K562 (cell line): ENCODE results near the gene SVOP. TPM values are rescaled to one million over a fixed set of nuclear protein-coding genes. Genes with fewer than 3 reads are reported as not detected.

Source experiments
- CCNT2 ChIP-seq: IDR thresholded peaks from 2 replicates; pipeline ENCODE4 v1.6.1; 2011; ENCODE audit warnings: borderline replicate concordance, low read depth, mild to moderate bottlenecking, moderate library complexity, mixed read lengths, low read length; ENCODE audit not compliant: insufficient read length; ENCODE audit errors: extremely low read depth
- CHAMP1 ChIP-seq: fragments of 450-650 bp; IDR thresholded peaks from 2 replicates; pipeline ENCODE4 v1.6.1; 2016; ENCODE audit warnings: mild to moderate bottlenecking
- CXXC5 ChIP-seq: fragments of 250-450 bp; sonication (Bioruptor Pico); IDR thresholded peaks from 2 replicates; pipeline ENCODE4 v1.8.0; 2022; ENCODE audit warnings: inconsistent platforms, mild to moderate bottlenecking, moderate library complexity
- FOSL1 ChIP-seq: fragments of 200-800 bp; sonication (Bioruptor generic); conservative IDR thresholded peaks from 2 replicates; pipeline ENCODE4 v1.6.1; 2016; ENCODE audit warnings: missing genetic modification characterization, missing compliant biosample characterization
- KLF1 ChIP-seq: fragments of 450-650 bp; IDR thresholded peaks from 2 replicates; pipeline ENCODE4 v1.6.1; 2016; ENCODE audit warnings: missing genetic modification characterization, missing compliant biosample characterization
- KLF10 ChIP-seq: fragments of 250-450 bp; sonication (Bioruptor Pico); IDR thresholded peaks from 2 replicates; pipeline ENCODE4 v1.6.1; 2021; ENCODE audit warnings: matching md5 sums
- MBD1 ChIP-seq: fragments of 250-450 bp; sonication (Bioruptor Pico); IDR thresholded peaks from 2 replicates; pipeline ENCODE4 v1.8.0; 2022; ENCODE audit warnings: inconsistent platforms
- MCM5 ChIP-seq: fragments of 450-650 bp; IDR thresholded peaks from 2 replicates; pipeline ENCODE4 v1.6.1; 2016; ENCODE audit warnings: low read depth
- MTF1 ChIP-seq: fragments of 250-450 bp; sonication (Bioruptor Pico); IDR thresholded peaks from 2 replicates; pipeline ENCODE4 v1.9.0; 2021; ENCODE audit warnings: moderate library complexity, mild to moderate bottlenecking, inconsistent platforms, borderline replicate concordance
- NFATC3 ChIP-seq: fragments of 450-650 bp; IDR thresholded peaks from 2 replicates; pipeline ENCODE4 v1.6.1; 2017; ENCODE audit warnings: mild to moderate bottlenecking
- NFE2 ChIP-seq: IDR thresholded peaks from 2 replicates; pipeline ENCODE4 v1.6.1; 2014; ENCODE audit warnings: antibody characterized with exemption, low read depth
- NFIX ChIP-seq: fragments of 250-450 bp; sonication (Bioruptor Pico); IDR thresholded peaks from 2 replicates; pipeline ENCODE4 v1.4.0; 2020; ENCODE audit warnings: low read depth, mild to moderate bottlenecking, moderate library complexity
- TEAD4 ChIP-seq, 2 experiments: sonication (generic) in 1 of 2; formaldehyde crosslinking in 1 of 2; IDR thresholded peaks; 2 replicates each; pipeline versions ENCODE4 v1.6.1 to v1.8.0; 2012 to 2022; ENCODE audit warnings: borderline replicate concordance in 1 of 2, inconsistent platforms in 1 of 2, low read length in 1 of 2, mild to moderate bottlenecking in 1 of 2, missing genetic modification reagents in 1 of 2
- ZBTB43 ChIP-seq: sonication (generic); formaldehyde crosslinking; IDR thresholded peaks from 2 replicates; pipeline ENCODE4 v1.8.0; 2023; ENCODE audit warnings: mild to moderate bottlenecking, missing genetic modification reagents
- ZC3H8 ChIP-seq: fragments of 450-650 bp; IDR thresholded peaks from 2 replicates; pipeline ENCODE4 v1.6.1; 2017
- ZFP1 ChIP-seq: fragments of 450-650 bp; formaldehyde crosslinking; IDR thresholded peaks from 2 replicates; pipeline ENCODE4 v1.4.0; 2020; ENCODE audit warnings: mild to moderate bottlenecking, mixed read lengths
- polyA plus RNA-seq, 8 experiments: library from polyadenylated mRNA; depleted of rRNA in 4 of 8; stranded (reverse) in 5 of 8; unstranded in 3 of 8; fragments of >200 nt; fragmentation: Nextera tagmentation in 2 of 8; fragmentation: Illumina TruSeq in 1 of 8; extraction: Ambion mirVana in 2 of 8; extraction: Trizol in 1 of 8; gene quantifications; 2 replicates each; pipeline versions ENCODE4 v1.2.1 to v1.2.3, GENCODE V29; 2011 to 2014; ENCODE audit warnings: inconsistent platforms in 1 of 8, missing spikeins in 1 of 8
- total RNA-seq, 7 experiments: library from RNA; depleted of rRNA in 6 of 7; stranded (reverse); fragments of >200 nt in 6 of 7; fragmentation: Illumina TruSeq in 2 of 7; extraction: Trizol in 2 of 7; gene quantifications; 2 replicates each; pipeline versions ENCODE4 v1.2.1 to v1.2.3, GENCODE V29; 2011 to 2021; ENCODE audit warnings: low replicate concordance in 1 of 7
- TF ChIP-seq, protein P1 (sequence below): IDR thresholded peaks from 2 replicates; pipeline ENCODE4 v1.6.1; 2012; ENCODE audit warnings: low read depth, low read length, improper control_type of control experiment, borderline replicate concordance
- TF ChIP-seq, protein P2 (sequence below): sonication (generic); formaldehyde crosslinking; IDR thresholded peaks from 2 replicates; pipeline ENCODE4 v1.8.0; 2022; ENCODE audit warnings: mild to moderate bottlenecking, missing genetic modification reagents

SVOP gene
- total and polyA plus RNA-seq, 9 of the 15 experiments (the other 6 are each of a cell fraction or from before 2014, with no cell fraction given) = 0.01 to 0.09 (median 0.06) TPM; not detected in 1

DNA sequence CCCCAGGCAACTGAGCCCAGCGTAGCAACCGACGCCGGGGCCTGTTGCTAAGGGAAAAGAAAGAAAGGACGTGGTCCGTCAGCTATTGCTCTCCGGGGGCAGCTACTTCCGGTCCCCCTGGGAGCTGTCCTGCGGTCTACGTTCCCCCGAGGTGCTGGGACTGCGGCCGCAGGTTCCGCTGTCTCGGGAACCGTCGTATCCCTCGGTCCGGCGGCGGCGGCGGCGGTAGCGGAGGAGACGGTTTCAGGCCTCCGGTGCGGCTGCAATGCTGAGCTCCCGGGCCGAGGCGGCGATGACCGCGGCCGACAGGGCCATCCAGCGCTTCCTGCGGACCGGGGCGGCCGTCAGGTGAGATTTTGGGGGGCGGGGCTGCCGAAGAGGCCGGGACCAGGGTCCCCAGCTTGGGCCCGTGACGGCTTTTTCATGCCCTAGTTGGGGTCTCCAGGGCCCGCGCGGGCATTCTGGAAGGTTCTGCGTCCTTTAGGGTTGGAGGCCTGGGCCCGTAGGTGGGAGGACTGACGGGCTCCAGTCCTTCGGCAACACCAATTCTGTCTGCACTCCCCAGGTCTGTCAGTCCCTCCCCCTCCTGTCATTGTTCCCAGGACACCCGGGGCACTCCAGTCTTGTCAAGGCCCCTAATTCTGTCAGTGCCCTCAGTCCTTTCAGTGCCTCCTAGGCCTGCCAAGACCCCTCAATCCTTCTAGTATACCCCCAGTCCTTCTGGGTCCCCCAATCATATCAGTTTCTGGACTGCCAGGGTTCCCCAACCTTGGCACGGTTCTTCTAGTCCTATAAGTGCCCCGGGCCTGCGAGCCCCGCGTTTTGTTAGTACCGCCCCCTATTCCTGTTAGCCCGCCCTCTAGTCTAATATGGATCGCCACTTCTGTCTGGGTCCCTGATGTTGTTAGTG is 31.8 kb upstream of the SVOP start, which contains the start of gene USP30 (continued):
- TF ChIP-seq MBD1 (no peak), NFIX (CRISPR knock-in tag) (no peak), KLF1 (tag) (no peak), CCNT2 (peak; percentile 24), MTF1 (CRISPR knock-in tag) (no peak), NFATC3 (no peak), ZC3H8 (no peak), ZBTB43 (CRISPR knock-in tag) (no peak), MCM5 (no peak), TEAD4 (IDR thresholded peaks at IDR 0.05; ENCODE audit: low read length) (no peak), TEAD4 (CRISPR knock-in tag; IDR thresholded peaks at IDR 0.05; ENCODE audit: borderline replicate concordance) (no peak), NFE2 (no peak), FOSL1 (tag) (peak; percentile 54), ZFP1 (CRISPR knock-in tag) (no peak), CXXC5 (CRISPR knock-in tag) (peak; percentile 70), CHAMP1 (peak; percentile 85; the same call in 1 of the 2 replicates), KLF10 (no peak)
- TF ChIP-seq, protein P1, sequence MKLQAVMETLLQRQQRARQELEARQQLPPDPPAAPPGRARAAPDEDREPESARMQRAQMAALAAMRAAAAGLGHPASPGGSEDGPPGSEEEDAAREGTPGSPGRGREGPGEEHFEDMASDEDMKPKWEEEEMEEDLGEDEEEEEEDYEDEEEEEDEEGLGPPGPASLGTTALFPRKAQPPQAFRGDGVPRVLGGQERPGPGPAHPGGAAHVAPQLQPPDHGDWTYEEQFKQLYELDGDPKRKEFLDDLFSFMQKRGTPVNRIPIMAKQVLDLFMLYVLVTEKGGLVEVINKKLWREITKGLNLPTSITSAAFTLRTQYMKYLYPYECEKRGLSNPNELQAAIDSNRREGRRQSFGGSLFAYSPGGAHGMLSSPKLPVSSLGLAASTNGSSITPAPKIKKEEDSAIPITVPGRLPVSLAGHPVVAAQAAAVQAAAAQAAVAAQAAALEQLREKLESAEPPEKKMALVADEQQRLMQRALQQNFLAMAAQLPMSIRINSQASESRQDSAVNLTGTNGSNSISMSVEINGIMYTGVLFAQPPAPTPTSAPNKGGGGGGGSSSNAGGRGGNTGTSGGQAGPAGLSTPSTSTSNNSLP = no peak
- TF ChIP-seq, protein P2, sequence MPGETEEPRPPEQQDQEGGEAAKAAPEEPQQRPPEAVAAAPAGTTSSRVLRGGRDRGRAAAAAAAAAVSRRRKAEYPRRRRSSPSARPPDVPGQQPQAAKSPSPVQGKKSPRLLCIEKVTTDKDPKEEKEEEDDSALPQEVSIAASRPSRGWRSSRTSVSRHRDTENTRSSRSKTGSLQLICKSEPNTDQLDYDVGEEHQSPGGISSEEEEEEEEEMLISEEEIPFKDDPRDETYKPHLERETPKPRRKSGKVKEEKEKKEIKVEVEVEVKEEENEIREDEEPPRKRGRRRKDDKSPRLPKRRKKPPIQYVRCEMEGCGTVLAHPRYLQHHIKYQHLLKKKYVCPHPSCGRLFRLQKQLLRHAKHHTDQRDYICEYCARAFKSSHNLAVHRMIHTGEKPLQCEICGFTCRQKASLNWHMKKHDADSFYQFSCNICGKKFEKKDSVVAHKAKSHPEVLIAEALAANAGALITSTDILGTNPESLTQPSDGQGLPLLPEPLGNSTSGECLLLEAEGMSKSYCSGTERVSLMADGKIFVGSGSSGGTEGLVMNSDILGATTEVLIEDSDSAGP (CRISPR knock-in tag) = peak; percentile 62; the same call in 1 of the 2 replicates
